GM18867 (cell line): ENCODE data around the gene EPB41L2.

Experiments
- ATAC-seq: cut with Tn5 transposase; IDR thresholded peaks from one replicate; pipeline ENCODE4 v1.9.1; 2021; ENCODE audit warnings: mild to moderate bottlenecking, moderate library complexity; ENCODE audit not compliant: unreplicated experiment

Gene EPB41L2

DNA sequence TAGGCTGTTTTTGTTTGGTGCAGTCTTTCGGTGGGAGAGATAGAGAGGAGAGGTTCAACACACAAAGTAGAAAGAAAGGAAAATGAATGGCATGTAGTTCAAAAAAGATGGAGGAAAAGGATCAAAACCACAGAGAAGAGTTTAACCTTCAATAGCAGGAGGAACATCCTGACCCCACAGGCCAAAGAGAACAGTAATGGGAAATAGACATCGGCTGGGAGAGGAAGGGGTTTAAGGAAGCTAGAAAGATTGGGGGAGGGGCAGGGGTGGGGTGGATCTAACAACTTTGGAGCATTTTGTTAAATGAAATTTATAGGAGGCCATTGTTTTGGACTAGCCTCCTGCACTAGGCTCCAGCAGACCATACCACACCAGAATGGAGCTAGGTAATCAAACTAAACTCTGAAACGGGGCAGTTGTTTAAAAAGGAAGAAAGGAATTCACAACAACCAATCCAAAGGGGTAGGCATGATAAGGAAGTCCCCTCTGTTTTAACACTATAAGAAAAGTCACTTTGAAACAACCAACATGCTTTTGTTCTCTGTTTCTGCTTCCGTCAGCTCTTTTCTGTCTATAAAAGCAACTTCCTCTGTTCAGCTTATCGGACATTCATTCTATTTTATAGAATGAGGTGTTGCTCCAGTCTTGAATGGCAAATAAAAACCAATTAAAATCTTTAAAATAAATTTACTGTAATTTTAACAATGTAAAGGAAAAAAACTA, 82.6 kb downstream of the EPB41L2 start:
- ATAC-seq, result no peak

DNA sequence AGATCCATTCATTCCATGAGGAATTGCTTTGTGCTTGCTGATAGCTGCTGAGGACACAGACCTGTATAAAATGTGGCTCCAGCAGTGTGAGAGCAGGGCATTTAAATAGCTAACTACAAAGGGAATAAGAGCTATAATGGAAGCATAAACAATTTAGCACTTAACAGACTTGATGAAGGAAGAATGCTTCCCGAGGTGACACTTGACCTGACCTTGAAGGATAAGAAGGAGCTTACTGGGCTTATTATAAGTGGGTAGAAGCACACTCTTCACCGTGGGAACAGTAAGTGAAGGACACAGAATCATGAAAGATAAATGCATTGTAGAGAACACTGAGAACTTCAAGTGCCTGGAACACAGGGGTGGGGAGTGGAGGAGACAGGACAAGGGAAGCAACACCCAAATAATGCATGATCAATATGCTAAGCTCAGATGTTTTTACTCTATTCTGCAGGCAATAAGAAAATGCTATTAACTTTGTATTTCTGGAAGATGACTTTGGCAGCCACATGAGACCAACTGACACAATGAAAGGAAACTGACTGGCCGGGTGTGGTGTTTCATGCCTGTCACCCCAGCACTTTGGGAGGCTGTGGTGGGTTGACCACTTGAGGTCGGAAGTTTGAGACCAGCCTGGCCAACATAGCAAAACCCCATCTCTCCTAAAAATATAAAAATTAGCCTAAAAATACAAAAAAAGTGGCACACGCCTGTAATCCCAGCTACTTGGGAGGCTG, 84.2 kb downstream of the EPB41L2 start:
- ATAC-seq, result no peak

DNA sequence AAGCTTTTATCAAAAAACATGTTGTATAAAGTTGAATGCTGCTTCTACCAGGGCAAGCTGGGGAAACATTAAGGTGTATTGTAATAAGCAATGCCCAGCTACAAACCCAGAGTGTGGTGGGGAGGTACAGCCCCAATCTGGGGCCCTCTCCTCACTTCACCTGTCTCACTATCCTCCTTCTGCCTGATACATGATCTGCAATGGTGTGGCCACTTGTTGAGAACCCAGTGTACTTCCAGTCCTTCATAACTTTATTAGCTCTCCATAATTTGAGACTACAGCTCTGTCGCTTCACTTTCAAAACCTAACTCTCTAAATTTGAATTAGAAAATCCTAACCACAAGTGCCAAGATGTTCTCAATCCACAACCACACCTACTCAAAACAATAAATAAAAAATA, 84.9 kb downstream of the EPB41L2 start:
- ATAC-seq, result no peak

GRCh38 chr6:130975325-130975724, 87.7 kb downstream of the EPB41L2 start:
- no peak for ATAC-seq

- ATAC-seq, result no peak
Observed at GRCh38 chr6:130973521-130974277, 89.3 kb downstream of the EPB41L2 start.

DNA sequence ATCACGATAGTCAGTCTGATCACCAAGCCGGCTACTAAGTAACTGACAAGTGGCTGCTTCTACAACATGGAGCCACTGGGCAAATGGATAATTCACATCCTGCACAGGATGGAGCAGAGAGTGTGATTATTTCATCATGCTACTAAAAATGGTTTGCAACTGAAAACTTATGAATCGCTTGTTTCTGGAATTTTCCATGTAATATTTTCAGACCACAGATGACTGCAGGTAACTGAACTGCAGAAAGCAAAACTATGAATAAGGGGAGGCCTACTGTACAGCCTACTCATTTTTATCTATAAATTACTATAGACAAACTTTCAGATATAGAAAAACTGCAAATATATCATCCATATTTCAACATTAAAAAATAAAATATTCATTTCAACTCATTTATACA, 91.5 kb downstream of the EPB41L2 start:
- no peak for ATAC-seq

DNA sequence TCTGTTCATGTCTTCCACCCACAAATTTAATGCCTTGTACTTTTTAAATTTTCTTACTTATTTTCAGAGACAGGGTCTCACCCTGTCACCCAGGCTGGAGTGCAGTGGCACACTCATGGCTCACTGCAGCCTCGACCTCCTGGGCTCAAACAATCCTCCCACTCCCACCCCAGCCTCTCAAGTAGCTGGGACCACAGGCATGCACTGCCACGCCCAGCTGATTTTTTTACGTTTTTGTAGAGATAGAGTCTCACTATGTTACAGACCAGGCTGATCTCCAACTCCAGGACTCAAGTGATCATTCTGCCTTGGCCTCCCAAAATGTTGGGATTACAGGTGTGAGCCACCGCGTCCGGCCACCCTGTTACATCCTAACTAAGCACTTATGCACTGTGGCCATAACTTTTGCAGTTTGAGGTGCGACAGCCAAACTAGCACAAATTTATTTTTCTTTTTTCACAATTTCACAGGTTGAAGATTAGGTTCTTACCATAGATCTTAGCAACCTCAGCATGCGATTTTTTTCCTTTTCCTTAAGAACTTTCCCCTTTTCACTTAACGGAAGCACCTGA, 92.1 kb downstream of the EPB41L2 start:
- no peak for ATAC-seq

DNA sequence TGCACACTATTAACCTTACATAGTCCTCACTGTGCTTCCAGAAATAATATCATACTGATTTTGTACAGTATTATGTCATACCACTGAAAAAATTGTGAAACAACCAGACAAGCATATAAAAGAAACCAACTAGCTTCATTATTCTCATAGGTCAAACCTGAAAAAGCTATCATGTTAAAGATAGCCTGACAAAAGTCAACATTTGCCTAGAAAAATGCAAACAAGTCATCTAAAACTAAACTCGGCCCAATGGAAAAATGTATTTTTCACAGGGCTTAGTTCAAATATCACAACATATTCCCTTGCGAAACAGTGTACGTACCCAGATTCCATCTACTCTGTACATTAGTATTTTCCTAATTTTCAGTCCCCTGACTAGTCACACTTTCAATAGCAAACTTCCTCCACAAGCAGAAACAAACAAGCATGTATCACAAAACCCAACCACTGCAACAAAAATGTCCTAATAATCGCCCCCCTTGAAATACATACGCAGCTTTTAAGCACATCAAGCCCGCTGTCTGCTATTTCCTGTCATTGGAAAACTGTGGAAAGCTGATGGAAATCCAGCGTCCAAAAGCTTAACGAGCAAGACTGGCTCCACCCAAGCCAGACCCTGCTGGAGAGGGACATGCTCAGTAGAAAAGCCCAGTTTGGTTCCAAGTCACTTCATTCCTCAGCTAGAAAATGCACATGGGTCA, 93.1 kb downstream of the EPB41L2 start:
- no peak for ATAC-seq

- no peak for ATAC-seq
Observed at GRCh38 chr6:130969166-130969565, 93.9 kb downstream of the EPB41L2 start.

DNA sequence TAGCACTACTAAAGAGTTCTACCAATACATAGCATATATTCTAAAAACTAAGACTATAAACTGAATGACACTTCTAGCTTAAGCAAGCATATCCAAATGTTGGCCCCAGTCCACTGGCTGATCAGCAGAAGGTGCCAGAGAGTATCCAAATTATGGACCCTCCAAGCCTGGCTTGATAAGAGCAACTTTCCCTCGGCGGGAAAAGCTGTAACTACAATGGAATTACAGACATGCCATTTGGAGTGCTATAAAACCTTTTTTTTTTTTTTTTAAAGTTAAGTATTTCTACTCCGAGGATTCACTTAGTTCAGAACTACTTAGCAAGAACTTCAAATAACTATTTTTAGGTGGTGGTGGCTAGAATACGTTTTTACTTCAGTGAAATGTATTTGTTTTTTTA, 94.6 kb downstream of the EPB41L2 start:
- ATAC-seq, result no peak

DNA sequence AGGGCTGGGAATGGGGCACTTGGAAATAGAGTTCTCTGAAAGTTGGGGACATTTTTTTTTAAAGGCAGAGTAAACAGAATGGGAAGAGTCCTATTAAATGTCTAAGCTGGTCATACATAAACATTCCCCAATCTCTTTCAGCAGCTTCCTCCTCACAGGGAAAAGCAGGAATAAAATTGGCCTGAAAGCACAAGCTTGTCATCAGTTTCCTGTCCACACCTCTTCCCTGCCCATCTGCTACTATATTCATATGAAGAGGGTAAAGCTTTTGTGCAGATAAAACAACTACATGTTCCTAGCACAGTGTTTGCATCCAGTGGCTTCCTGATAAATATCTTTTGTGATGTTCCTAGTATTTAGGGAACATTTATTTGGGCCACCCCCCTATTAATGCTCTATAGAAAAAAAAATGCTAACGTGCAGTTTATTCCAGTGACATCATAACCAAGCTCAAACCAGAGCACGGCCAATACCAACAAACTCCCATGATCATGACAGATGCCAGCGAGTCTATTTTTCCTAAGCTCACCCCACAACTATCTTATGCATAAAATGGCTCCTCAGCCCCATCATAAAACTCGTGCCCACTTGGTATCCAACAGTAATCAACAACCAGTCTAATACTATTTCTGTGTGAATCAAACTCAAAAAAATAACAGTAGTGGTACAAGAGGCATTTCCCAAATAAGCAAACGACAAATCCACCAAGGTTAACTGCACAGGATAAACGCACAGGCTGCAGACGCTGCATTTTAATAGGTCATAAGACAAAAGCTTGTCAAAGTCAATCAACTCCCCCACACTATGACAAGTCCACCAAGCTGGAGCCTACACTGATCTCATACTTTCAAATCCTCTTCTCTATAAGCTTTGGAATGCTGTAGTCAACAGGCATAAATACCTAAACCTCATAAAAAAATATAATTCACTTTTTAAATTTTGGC, 95.3 kb downstream of the EPB41L2 start:
- no peak for ATAC-seq

DNA sequence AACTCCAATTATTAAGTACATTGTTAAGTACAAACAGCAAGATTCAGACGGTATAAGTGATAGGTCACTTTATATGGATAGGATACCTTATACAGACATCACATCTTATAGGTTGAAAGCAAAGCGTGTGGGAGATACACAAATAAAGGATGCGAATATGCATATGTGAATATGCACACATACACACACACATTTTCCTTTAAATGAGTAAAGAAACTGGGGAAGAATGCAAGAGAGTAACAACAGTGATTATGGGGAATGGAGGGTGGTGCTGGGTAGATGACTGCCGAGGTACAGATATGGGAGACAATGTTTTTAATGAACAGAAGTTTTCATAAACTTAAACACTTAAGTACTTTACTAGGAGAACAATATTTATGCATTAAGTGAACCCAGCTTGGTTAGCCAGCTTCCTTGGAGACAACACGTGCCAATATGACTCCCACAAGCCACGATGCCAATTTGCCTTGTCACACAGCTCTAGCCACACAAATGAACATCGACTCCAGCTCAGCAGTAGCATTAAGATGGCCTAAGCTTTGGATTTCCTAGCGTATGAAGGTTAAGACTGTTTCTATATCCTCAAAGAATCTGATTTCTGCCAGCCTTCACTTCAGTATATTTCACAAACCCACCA, 96.6 kb downstream of the EPB41L2 start:
- no peak for ATAC-seq

DNA sequence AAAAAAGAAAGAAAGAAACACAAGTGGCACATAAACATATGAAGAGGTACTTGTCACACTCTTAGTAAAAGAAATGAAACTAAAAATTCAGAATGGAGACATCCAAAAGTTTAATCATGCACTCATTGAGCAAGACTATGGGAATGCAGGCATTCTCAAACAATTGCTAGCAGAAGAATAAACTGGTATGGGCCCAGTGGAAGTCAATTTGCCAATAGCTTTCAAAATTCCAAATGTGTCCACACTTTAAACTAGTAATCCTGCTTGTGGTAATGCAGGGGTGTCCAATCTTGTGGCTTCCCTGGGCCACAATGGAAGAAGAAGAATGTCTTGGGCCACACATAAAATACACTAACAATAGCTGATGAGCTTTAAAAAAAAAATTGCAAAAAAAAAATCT, 97.4 kb downstream of the EPB41L2 start:
- no peak for ATAC-seq

DNA sequence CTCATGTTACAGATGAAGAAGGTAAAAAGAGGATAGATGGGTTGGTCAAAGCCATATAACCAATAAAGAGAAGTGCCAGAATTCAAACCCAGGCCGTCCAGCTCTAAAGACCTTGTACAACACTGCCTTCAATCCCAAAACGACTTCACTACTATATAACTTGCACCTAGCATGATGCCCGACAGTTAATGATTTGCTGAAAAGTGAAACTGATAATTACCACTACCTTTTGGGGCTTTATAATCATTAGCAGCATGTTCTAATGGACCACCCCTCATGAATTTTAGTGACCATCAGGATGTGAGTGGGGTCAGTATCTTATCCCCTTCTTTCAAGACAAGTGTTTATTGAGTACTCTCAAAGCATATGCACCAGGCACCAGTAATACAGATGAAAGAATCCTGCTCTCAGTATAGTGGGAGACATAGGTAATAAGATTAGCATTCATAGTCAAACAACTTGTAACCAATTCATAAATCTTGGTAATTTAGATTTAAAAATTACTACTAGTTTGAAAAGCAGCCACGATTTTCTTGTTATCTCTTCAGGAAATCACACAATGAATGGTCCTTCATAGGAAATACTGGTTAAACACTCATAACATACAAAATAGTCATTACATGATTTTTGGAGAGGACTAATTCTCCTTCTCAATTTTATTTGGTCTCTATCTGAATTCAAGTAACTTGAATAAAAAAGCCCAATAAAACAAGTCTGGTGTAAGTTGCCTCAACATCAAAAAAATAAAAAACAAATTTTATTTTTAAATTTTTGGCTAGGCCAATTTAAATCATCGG, 98.0 kb downstream of the EPB41L2 start:
- no peak for ATAC-seq

- no peak for ATAC-seq
Observed at GRCh38 chr6:130964289-130964688, 98.8 kb downstream of the EPB41L2 start.

GRCh38 chr6:130962966-130963365, 100.1 kb downstream of the EPB41L2 start:
- ATAC-seq, result no peak

- no peak for ATAC-seq
Observed at GRCh38 chr6:130961148-130961547, 101.9 kb downstream of the EPB41L2 start.

- no peak for ATAC-seq
Observed at GRCh38 chr6:130959951-130960350, 103.1 kb downstream of the EPB41L2 start.
